Stimulated activated CD8-positive, alpha-beta memory T cell treated with anti-CD3 and anti-CD28 coated beads, Interleukin-2, amount 100 ng/mL, for 1 hour (primary cell): Measurements from ENCODE around the gene TMEM151A.
"Not testable (repeated sequence)": the region's sequence is repeated elsewhere in the genome, so short reads cannot be mapped to it uniquely, and the experiment has no call there.

Experiments
- DNase-seq, 2 donors: peaks; one replicate each; pipeline ENCODE4 v3.0.0-alpha.2; 2020; ENCODE audit warnings: low read depth in 2 of 2

The TMEM151A gene

GRCh38 chr11:66267379-66268243 is 24.1 kb upstream of the TMEM151A start:
- peak; percentile 70 to 75 for DNase-seq

GRCh38 chr11:66268244-66268951 is 23.3 kb upstream of the TMEM151A start, which contains the start of gene RAB1B:
Gene RAB1B (plus strand): TSS chr11:66268639. CDS start chr11:66268680, 41 bp downstream.
- DNase-seq: peak; percentile 99 to 100

- DNase-seq: no peak
Observed at GRCh38 chr11:66268952-66269905, 22.5 kb upstream of the TMEM151A start.

GRCh38 chr11:66271816-66272215 is 19.9 kb upstream of the TMEM151A start:
- DNase-seq: no peak

GRCh38 chr11:66272596-66272995 is 19.1 kb upstream of the TMEM151A start:
- DNase-seq: no peak

- no peak for DNase-seq
Observed at GRCh38 chr11:66274219-66274618, 17.5 kb upstream of the TMEM151A start.

GRCh38 chr11:66275396-66275795 is 16.3 kb upstream of the TMEM151A start:
- DNase-seq: no peak

GRCh38 chr11:66275984-66276612 is 15.6 kb upstream of the TMEM151A start:
- DNase-seq: no peak

- not testable (repeated sequence) for DNase-seq
Observed at GRCh38 chr11:66276619-66277018, 15.1 kb upstream of the TMEM151A start.

- not testable (repeated sequence) for DNase-seq
Observed at GRCh38 chr11:66277064-66277463, 14.6 kb upstream of the TMEM151A start.

GRCh38 chr11:66277471-66278362 is 14.0 kb upstream of the TMEM151A start, which contains the start of gene CNIH2:
Gene CNIH2 (plus strand): TSS chr11:66278175. CDS start chr11:66278457, 282 bp downstream.
- DNase-seq: peak in 1 of 2 donors; percentile 17

GRCh38 chr11:66278363-66279091 is 13.2 kb upstream of the TMEM151A start:
- DNase-seq: no peak

GRCh38 chr11:66279092-66279734 is 12.5 kb upstream of the TMEM151A start:
- DNase-seq: no peak

- no peak for DNase-seq
Observed at GRCh38 chr11:66280428-66280827, 11.3 kb upstream of the TMEM151A start.

GRCh38 chr11:66281001-66281400 is 10.7 kb upstream of the TMEM151A start:
- DNase-seq: no peak

GRCh38 chr11:66281776-66282467 is 9.8 kb upstream of the TMEM151A start:
- no peak for DNase-seq

- peak; percentile 99 for DNase-seq
Observed at GRCh38 chr11:66282468-66283455, 8.9 kb upstream of the TMEM151A start.
